AG08396 (cell line): Measurements from ENCODE around the gene RPL10A.

Experiments
- DNase-seq: peaks from one replicate; pipeline ENCODE4 v3.0.0; 2012; ENCODE audit warnings: low spot score, mixed read lengths

Gene RPL10A

GRCh38 chr6:35475573-35475972 lies 7.4 kb downstream of the RPL10A start:
- DNase-seq, result no peak

GRCh38 chr6:35476004-35476403 lies 7.8 kb downstream of the RPL10A start:
- DNase-seq, result no peak

GRCh38 chr6:35477028-35477427 lies 8.8 kb downstream of the RPL10A start:
- DNase-seq, result no peak

GRCh38 chr6:35477551-35478179 lies 9.5 kb downstream of the RPL10A start:
- no peak for DNase-seq

GRCh38 chr6:35478259-35478658 lies 10.1 kb downstream of the RPL10A start:
- DNase-seq, result no peak

- DNase-seq, result no peak
Observed at GRCh38 chr6:35480176-35480575, 12.0 kb downstream of the RPL10A start.

GRCh38 chr6:35481226-35481625 lies 13.0 kb downstream of the RPL10A start:
- DNase-seq, result no peak

- DNase-seq, result no peak
Observed at GRCh38 chr6:35483062-35483461, 14.9 kb downstream of the RPL10A start.

- no peak for DNase-seq
Observed at GRCh38 chr6:35483490-35483889, 15.3 kb downstream of the RPL10A start.

GRCh38 chr6:35483893-35484645 lies 15.9 kb downstream of the RPL10A start:
- no peak for DNase-seq

- DNase-seq, result peak; percentile 59
Observed at GRCh38 chr6:35484921-35485392, 16.8 kb downstream of the RPL10A start.

- peak; percentile 86 for DNase-seq
Observed at GRCh38 chr6:35485402-35485877, 17.2 kb downstream of the RPL10A start.

GRCh38 chr6:35486005-35486925 lies 18.1 kb downstream of the RPL10A start:
- no peak for DNase-seq

GRCh38 chr6:35487658-35488516 lies 19.7 kb downstream of the RPL10A start:
- peak; percentile 61 for DNase-seq

GRCh38 chr6:35488517-35488862 lies 20.3 kb downstream of the RPL10A start:
- DNase-seq, result no peak

GRCh38 chr6:35489066-35489465 lies 20.9 kb downstream of the RPL10A start:
- no peak for DNase-seq

GRCh38 chr6:35489995-35490791 lies 22.0 kb downstream of the RPL10A start:
- DNase-seq, result peak; percentile 81

GRCh38 chr6:35490821-35491557 lies 22.8 kb downstream of the RPL10A start:
- no peak for DNase-seq

GRCh38 chr6:35491558-35492257 lies 23.5 kb downstream of the RPL10A start:
- no peak for DNase-seq
